Brain pericyte (primary cell): Measurements from ENCODE around the gene LYRM9.
A peak's percentile ranks its signal among the peaks of the same experiment; 100 is the strongest.
"Not testable (repeated sequence)": the region's sequence is repeated elsewhere in the genome, so short reads cannot be mapped to it uniquely, and the experiment has no call there.

Experiments used
- DNase-seq: peaks from one replicate; pipeline ENCODE4 v3.0.0-alpha.2; 2012; ENCODE audit warnings: low read depth, low spot score

The LYRM9 gene

GRCh38 chr17:27892866-27893769, at the start of gene LYRM9:
LYRM9 (minus strand) TSS chr17:27893365; CDS start chr17:27882694, 10,671 bp downstream.
- DNase-seq: peak; percentile 16

DNA sequence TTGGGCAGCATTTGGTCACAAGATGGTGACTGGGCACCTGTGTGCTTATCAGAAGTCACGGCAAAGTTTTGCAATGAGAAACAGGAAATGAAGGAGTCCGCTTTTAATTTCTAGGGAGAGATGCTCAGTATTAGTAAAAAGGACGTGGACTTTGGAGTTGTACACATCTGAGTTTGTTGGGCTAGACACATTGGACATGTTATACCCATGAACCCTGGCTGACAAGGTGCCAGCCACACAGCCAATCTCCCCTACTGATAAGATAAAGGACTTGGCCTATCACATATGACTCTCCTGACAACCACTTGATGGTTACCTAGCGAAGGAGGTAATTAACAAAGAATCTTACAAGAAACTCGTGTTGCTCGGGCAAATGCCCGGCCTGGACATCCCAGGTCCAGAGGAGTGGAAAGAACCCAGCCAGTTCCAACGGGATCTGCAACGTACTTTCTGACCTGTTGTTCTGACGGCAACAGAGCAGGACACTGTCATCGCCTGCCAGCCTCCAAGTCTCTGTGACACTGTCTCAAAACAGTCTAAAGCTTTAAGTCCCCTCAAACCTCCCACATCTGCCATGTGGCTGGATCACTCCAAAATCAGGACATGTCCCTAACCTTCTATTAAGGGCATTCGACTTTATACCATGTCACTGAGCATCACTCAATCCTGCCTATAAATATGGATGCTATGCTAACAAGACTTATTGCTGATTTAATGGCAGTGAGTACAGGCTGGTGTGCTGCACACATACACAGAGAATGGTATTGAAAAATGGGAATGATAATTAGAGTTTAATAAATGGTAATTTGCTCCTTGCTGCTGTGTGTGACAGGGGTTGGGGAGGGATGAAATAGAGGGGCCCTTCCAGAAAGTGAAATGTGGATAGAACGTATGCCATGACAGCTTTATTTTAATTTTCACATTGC, 47.6 kb upstream of the LYRM9 start:
- no peak for DNase-seq

DNA sequence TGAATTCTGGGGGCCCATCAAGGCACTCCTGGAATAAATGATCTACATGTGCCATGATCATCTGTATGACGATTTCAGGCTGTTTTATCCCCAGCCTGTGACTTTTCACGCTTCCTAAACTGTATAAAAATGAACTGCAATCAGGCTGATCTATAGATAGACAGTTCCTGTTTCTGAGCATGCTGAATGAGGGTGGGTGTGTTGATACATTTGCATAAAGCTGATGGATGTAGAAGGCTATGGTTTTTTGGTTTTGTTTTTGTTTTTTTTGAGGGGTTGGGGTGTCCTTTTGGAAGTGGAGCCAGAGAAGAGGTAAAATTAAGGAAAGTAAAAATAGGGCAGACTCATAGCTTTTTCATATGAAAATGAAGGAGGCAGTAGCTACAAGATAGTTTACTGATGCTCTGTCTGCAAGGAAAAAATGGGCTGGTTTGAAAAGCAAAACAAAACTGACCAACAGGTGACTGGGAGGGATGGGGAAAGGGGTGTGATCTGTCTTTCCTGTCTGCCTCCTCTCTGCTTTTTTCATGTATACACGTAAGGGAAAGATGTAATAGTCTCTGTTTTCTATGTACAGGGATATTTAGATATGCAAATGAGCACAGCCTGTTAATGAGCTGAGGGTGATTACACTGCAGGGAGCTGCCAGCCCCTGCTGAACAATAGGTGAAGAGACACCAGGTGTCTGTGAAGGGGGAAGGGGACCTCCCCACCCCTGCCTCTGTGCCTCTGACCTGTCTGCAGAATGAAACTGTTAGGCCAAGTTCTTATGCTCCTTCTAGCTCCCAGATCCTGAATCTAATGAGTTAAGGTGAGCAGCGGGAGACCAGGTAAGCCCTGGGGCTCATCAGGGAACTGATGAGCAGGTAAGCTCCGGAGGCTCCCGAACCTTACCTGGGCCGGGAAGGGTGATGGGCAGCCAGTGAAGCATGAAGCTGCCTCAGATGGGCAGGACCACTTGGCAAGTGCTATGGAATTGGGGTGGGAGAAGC, 46.6 kb upstream of the LYRM9 start:
- no peak for DNase-seq

- DNase-seq: no peak
Observed at GRCh38 chr17:27938864-27939263, 45.7 kb upstream of the LYRM9 start.

GRCh38 chr17:27938241-27938640, 45.1 kb upstream of the LYRM9 start:
- no peak for DNase-seq

GRCh38 chr17:27937025-27937546, 43.9 kb upstream of the LYRM9 start:
- DNase-seq: no peak

GRCh38 chr17:27930000-27930399, 36.8 kb upstream of the LYRM9 start:
- no peak for DNase-seq

GRCh38 chr17:27928587-27928986, 35.4 kb upstream of the LYRM9 start:
- no peak for DNase-seq

DNA sequence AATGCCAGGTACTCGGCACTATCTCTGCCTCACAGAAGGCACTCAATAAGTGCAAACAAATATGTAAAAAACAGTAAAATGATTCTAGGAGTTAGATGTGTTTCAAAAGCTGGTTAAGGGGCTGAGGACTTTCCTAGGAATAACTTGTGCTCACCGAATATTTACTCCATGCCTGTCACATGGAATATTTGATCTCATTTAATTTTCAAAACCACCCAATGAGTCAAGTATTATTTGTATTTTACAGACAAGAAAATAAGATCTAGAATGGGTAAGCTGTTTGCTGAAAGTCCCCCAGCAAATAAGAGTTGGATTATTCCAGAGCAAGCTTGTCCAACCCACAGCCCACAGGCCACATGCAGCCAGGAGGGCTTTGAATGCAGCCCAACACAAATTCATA, 34.6 kb upstream of the LYRM9 start:
- no peak for DNase-seq

DNA sequence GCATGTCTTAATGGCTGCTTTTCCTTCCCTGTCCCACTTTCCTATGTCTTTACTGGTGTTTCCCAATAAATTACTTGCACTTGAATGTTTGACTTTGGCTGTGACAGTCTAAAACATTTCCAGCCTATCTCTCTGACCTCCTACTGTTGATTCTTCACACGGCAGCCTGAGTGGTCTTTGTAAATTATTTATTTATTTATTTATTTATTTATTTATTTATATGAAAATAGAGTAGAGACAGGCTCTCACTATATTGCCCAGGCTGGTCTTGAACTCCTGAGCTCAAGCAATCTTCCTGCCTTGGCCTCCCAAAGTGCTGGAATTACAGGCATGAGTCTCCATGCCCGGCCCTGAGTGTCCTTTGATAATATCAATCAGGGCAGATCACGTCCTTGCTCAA, 28.4 kb upstream of the LYRM9 start:
- no peak for DNase-seq

GRCh38 chr17:27921077-27921476, 27.9 kb upstream of the LYRM9 start:
- DNase-seq: no peak

- no peak for DNase-seq
Observed at GRCh38 chr17:27920569-27920968, 27.4 kb upstream of the LYRM9 start.

- DNase-seq: no peak
Observed at GRCh38 chr17:27919079-27919478, 25.9 kb upstream of the LYRM9 start.

- DNase-seq: no peak
Observed at GRCh38 chr17:27918498-27918897, 25.3 kb upstream of the LYRM9 start.

DNA sequence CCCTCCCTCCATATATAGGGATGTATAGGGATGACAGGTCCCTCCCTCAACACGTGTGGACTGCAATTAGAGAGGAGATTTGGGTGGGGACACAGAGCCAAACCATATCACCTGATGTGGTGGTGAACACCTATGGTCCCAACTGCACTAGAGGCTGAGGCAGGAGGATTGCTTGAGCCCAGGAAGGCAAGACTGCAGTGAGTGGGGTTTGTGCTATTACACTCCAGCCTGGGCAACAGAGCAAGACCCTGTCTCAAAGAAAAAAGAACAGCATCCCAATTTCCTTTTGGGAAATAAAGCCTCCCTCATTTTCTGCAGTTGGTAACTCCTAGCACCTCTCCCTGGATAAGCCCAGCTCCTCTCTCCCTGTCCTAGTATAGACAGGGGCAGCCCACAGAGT, 23.8 kb upstream of the LYRM9 start:
- DNase-seq: no peak

DNA sequence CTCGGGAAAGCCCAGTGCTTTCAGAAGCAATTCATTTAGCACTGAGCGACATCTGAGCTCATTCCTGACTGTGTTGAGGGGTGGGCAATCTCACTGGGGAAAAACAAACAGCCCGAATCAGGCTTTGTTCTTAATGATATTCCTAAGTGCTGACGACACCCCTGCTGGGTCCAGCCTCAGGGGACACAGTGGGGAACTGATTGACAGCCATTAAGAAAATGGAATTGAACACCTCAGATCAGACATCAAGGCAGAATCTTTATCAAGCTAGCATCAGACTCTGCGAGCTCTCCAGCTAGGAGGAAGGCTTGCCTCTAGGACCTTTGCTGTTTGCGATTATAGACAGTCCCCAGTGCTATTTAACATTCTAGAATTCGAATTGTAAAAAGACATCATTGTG, 22.5 kb upstream of the LYRM9 start:
- no peak for DNase-seq

GRCh38 chr17:27914382-27914781, 21.2 kb upstream of the LYRM9 start:
- no peak for DNase-seq

GRCh38 chr17:27912964-27913363, 19.8 kb upstream of the LYRM9 start:
- no peak for DNase-seq

- DNase-seq: not testable (repeated sequence)
Observed at GRCh38 chr17:27912299-27912698, 19.1 kb upstream of the LYRM9 start.

DNA sequence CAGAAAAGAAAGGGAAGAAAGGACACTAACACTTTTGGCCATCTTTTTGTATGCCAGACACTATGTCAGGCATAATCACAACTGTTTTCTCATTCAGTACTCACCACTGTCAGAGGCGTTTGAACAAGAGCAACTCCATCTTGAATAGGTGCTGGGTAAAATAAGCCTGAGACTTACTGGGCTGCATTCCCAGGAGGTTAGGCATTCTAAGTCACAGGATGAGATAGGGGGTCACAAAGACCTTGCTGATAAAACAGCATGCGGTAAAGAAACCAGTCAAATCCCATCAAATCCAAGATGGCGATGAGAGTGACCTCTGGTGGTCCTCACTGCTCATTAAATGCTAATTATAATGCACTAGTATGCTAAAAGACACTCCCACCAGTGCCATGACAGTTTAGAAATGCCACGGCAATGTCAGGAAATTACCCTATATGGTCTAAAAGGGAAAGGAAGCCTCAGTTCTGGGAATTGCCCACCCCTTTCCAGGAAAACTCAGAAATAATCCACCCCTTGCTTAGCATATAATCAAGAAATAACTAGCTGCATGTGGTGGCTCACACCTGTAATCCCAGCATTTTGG, 14.9 kb upstream of the LYRM9 start:
- no peak for DNase-seq

DNA sequence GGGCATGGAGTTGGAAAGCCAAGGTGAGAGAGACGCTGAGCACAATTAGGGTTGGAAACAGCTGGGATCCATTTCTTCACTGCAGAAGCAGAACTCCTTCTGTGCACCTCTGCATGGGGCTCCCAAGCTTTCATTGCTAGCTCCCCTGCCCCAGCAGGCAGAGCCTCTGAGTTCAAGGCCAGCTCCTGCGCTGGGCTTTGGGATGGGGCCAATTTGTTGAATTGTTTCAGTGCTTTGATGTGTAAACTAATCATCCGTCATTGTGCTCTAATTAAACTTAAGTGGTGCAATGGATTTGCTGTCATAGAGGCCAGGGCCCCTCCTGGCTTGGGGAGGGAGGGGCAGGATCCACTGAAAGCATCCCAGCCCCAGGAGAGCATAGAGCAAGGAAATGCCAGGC, 13.5 kb upstream of the LYRM9 start:
- DNase-seq: no peak
